Sigmoid colon (tissue), 7 donors: ENCODE measurements around the gene TTC27. TPM values are rescaled to one million over a fixed set of nuclear protein-coding genes. Genes with fewer than 3 reads are reported as not detected.

Experiments used
- DNase-seq: peaks from one replicate; pipeline ENCODE4 v3.0.0-alpha.2; 2019
- H3K27ac ChIP-seq, 4 donors: fragments of 200-600 bp; sonication (generic); one replicate each; pipeline ENCODE4 v1.5.1; 2016 to 2019; ENCODE audit warnings: mild to moderate bottlenecking in 1 of 4
- H3K27me3 ChIP-seq, 3 donors: fragments of 200-600 bp; sonication (generic); one replicate each; pipeline ENCODE4 v1.5.1; 2019; ENCODE audit warnings: mild to moderate bottlenecking in 1 of 3
- H3K36me3 ChIP-seq, 4 donors: fragments of 200-600 bp; sonication (generic); one replicate each; pipeline ENCODE4 v1.5.1; 2016 to 2019
- H3K4me1 ChIP-seq, 4 donors: fragments of 200-600 bp; sonication (generic); one replicate each; pipeline ENCODE4 v1.5.1; 2017 to 2019
- H3K4me3 ChIP-seq, 4 donors: fragments of 200-600 bp; sonication (generic); one replicate each; pipeline ENCODE4 v1.5.1; 2017 to 2019; ENCODE audit warnings: mild to moderate bottlenecking in 2 of 4, moderate library complexity in 1 of 4
- H3K9me3 ChIP-seq, 4 donors: fragments of 200-600 bp in 3 of 4; sonication (generic) in 3 of 4; one replicate each; pipeline versions ENCODE4 v1.5.1 to v1.6.1; 2013 to 2019
- EP300 ChIP-seq, 4 donors: sonication (generic); formaldehyde crosslinking; IDR thresholded peaks; one replicate each; pipeline ENCODE4 v1.6.1; 2017; ENCODE audit warnings: antibody characterized with exemption in 4 of 4
- POLR2A ChIP-seq, 2 donors: fragments of 450-650 bp; IDR thresholded peaks; one replicate each; pipeline ENCODE4 v1.6.1; 2016; ENCODE audit warnings: antibody characterized with exemption in 2 of 2, mild to moderate bottlenecking in 2 of 2, moderate library complexity in 2 of 2
- POLR2AphosphoS5 ChIP-seq, 4 donors: sonication (generic); formaldehyde crosslinking; IDR thresholded peaks; one replicate each; pipeline ENCODE4 v1.6.1; 2017; ENCODE audit warnings: antibody characterized with exemption in 4 of 4
- WGBS, 2 donors: extraction: QIAGEN DNeasy Blood & Tissue Kit; methylation state at CpG; one replicate each; pipeline ENCODE4 v1.1.7; 2013; 5-methylcytosine and 5-hydroxymethylcytosine counted together
- intact Hi-C: fragments of 100-400 bp; cut with DNase I; formaldehyde crosslinking; loops from one replicate; pipeline ENCODE4 v1.15.1; 2023
- polyA plus RNA-seq, 3 donors: library from polyadenylated mRNA; stranded (reverse); fragments of 200-250 nt; gene quantifications; one replicate each; pipeline ENCODE4 v1.2.3, GENCODE V29; 2013
- total RNA-seq, 4 donors: library from RNA; depleted of rRNA; stranded (reverse); fragments of >200 nt; gene quantifications; one replicate each; pipeline ENCODE4 v1.1.0, GENCODE V29; 2016
- TF ChIP-seq, protein P1 (sequence below), 4 experiments: fragments of 450-650 bp in 3 of 4; fragments of 200-600 bp in 1 of 4; IDR thresholded peaks; one replicate each; pipeline ENCODE4 v1.5.1; 2016 to 2019; ENCODE audit warnings: antibody characterized with exemption in 4 of 4, mild to moderate bottlenecking in 3 of 4, moderate library complexity in 2 of 4
- donor health status: healthy with polysubstance abuse.
- donor health status: Bipolar disorder and iron deficiency.
- donor health status: healthy.

The TTC27 gene
- total and polyA plus RNA-seq, 7 donors, result 3.0 to 22.5 (median 14.1) TPM

DNA sequence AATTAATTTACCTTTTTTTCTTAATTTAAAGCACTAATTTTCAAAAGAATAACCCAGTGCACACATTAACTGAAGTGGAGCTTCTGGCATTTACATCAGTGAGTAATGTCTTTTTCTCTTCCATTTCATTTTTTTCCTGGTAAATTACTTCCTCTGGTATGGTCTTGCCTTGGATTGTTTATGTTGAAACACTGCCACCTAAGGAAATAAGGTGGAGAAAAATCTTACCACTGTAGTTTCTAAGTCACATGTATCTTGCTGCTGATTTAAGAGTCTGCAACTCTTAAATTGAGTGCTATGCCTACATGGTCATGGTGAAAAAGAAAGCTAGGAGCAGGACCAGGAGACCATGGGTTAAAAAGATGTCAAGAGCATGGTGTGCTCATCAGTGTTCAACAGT is 51.0 kb downstream of the TTC27 start:
- Histone ChIP-seq H3K4me1 (no peaks in the 10 kb centered on the region), H3K36me3 (peaks cover 0 to 29% (median 2%) of the 10 kb centered on the region in 4 donors), H3K4me3 (no peak overlapping the region), H3K9me3 (no peaks in the 10 kb centered on the region), H3K27me3 (no peaks in the 10 kb centered on the region), H3K27ac (no peak overlapping the region)
- TF ChIP-seq EP300 (IDR thresholded peaks at IDR 0.05) (no peak), POLR2A (IDR thresholded peaks at IDR 0.05) (no peak), POLR2AphosphoS5 (IDR thresholded peaks at IDR 0.05) (no peak)
- TF ChIP-seq, protein P1, sequence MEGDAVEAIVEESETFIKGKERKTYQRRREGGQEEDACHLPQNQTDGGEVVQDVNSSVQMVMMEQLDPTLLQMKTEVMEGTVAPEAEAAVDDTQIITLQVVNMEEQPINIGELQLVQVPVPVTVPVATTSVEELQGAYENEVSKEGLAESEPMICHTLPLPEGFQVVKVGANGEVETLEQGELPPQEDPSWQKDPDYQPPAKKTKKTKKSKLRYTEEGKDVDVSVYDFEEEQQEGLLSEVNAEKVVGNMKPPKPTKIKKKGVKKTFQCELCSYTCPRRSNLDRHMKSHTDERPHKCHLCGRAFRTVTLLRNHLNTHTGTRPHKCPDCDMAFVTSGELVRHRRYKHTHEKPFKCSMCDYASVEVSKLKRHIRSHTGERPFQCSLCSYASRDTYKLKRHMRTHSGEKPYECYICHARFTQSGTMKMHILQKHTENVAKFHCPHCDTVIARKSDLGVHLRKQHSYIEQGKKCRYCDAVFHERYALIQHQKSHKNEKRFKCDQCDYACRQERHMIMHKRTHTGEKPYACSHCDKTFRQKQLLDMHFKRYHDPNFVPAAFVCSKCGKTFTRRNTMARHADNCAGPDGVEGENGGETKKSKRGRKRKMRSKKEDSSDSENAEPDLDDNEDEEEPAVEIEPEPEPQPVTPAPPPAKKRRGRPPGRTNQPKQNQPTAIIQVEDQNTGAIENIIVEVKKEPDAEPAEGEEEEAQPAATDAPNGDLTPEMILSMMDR (IDR thresholded peaks at IDR 0.05), result no peak
- no peak for DNase-seq
- intact Hi-C loops, result no loop called here

DNA sequence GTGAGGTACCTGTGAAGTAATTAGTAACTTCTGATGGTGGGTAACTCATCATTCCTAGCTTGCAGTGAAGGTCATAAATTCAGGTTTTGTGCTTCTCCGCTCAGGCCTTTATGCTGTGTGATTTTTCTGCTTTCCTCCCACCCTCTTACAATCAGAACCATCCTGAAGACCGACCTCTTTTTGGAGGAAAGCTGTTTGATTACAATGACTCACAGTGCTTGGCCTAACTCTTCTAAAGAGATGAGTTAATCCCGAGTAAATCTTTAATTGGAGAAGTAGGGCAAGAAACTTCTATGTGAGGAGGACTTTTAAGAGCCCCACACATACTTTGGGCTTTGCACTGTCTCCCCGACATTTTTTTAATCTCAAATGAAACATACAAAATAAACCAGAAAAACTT is 53.1 kb downstream of the TTC27 start:
- H3K9me3 ChIP-seq, result no peaks in the 10 kb centered on the region
- no peaks in the 10 kb centered on the region for H3K4me1 ChIP-seq
- DNase-seq, result no peak
- intact Hi-C loops, result no loop called here
- no peaks in the 10 kb centered on the region for H3K27me3 ChIP-seq
- H3K36me3 ChIP-seq, result peaks cover 0 to 22% (median 0%) of the 10 kb centered on the region in 4 donors
- H3K27ac ChIP-seq, result no peak overlapping the region
- H3K4me3 ChIP-seq, result no peak overlapping the region
- 79 to 89% methylated on average over 4 of the region's 4 CpGs for WGBS, 2 donors
- no peak for TF ChIP-seq EP300 (IDR thresholded peaks at IDR 0.05)
- TF ChIP-seq POLR2AphosphoS5 (IDR thresholded peaks at IDR 0.05), result no peak
- no peak for TF ChIP-seq POLR2A (IDR thresholded peaks at IDR 0.05)
- TF ChIP-seq, protein P1 (IDR thresholded peaks at IDR 0.05), result no peak

DNA sequence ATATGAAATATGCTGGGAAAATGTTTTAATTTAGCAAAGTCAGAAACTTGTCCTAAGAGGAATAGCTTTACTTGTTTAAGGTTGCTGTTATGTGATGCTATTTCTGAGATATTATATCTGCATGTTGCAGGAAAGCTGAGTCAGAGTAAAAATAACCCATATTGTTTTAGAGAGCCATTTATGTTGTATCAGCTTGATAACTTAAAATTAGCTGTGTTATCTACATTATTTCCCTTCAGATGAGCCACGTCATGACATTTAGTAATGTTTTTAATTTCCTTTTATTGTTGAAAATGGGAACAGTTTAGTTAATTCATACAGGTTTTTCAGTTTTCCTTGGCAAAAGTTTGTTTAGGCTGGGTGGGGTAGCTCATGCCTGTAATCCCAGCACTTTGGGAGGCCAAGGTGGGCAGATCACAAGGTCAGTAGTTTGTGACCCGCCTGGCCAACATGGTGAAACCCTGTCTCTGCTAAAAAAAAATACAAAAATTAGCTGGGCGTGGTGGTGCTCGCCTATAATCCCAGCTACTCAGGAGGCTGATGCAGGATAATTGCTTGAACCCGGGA is 55.8 kb downstream of the TTC27 start:
- no peak for DNase-seq
- H3K4me1 ChIP-seq, result no peaks in the 10 kb centered on the region
- no peaks in the 10 kb centered on the region for H3K9me3 ChIP-seq
- no peak for TF ChIP-seq POLR2AphosphoS5 (IDR thresholded peaks at IDR 0.05)
- TF ChIP-seq, protein P1 (IDR thresholded peaks at IDR 0.05), result no peak
- H3K36me3 ChIP-seq, result peaks cover 0 to 20% (median 0%) of the 10 kb centered on the region in 4 donors
- H3K27me3 ChIP-seq, result no peaks in the 10 kb centered on the region
- intact Hi-C loops, result no loop called here
- WGBS, 2 donors, result 97 to 98% methylated on average over 5 of the region's 5 CpGs
- H3K27ac ChIP-seq, result no peak overlapping the region
- H3K4me3 ChIP-seq, result no peak overlapping the region

DNA sequence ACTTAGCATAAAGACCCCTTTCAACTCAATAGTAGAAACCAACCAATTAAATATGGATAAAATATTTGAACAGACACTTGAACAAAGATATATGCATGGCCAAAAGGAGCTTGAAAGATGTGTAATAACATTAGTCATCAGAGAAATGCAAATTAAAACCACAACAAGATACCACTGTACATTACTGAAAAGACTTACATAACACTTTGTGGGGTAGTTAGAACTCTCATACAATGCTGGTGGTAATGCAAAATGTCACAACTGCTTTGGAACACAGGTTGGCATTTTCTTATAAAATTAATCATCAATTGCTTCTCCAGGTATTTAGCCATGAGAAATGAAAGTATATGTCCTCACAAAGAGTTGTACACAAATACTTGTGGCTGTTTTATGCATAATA is 60.7 kb downstream of the TTC27 start:
- Histone ChIP-seq H3K4me1 (no peaks in the 10 kb centered on the region), H3K4me3 (no peak overlapping the region), H3K27me3 (no peaks in the 10 kb centered on the region), H3K27ac (no peak overlapping the region), H3K36me3 (no peaks in the 10 kb centered on the region), H3K9me3 (no peaks in the 10 kb centered on the region)
- no peak for DNase-seq
- TF ChIP-seq POLR2AphosphoS5 (IDR thresholded peaks at IDR 0.05) (no peak), POLR2A (IDR thresholded peaks at IDR 0.05) (no peak), EP300 (IDR thresholded peaks at IDR 0.05) (no peak)
- TF ChIP-seq, protein P1 (IDR thresholded peaks at IDR 0.05), result no peak
- intact Hi-C loops, result no loop called here

DNA sequence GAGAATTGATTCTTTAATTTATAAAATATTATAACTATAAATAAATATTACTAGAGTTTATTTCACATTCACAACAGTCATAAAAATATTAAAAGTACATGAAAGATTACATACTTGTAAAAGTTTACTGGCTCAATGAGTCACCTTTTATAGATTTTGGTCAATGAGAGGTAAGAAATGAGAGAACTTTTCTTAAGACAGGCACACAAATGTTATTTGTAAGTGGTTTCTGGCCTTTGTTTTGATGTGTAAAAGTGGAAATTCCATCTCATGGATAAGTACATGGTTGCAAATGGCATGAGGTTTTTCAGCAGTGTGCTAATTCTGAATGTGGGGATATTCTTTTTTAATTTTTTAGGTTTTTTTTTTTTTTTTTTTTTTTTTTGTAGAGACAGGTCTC is 63.8 kb downstream of the TTC27 start:
- TF ChIP-seq EP300 (IDR thresholded peaks at IDR 0.05) (no peak), POLR2A (IDR thresholded peaks at IDR 0.05) (no peak), POLR2AphosphoS5 (IDR thresholded peaks at IDR 0.05) (no peak)
- TF ChIP-seq, protein P1 (IDR thresholded peaks at IDR 0.05), result no peak
- no peaks in the 10 kb centered on the region for H3K36me3 ChIP-seq
- intact Hi-C loops, result no loop called here
- H3K9me3 ChIP-seq, result no peaks in the 10 kb centered on the region
- H3K4me3 ChIP-seq, result no peak overlapping the region
- H3K27ac ChIP-seq, result no peak overlapping the region
- no peaks in the 10 kb centered on the region for H3K27me3 ChIP-seq
- DNase-seq, result no peak
- H3K4me1 ChIP-seq, result no peaks in the 10 kb centered on the region
